HFFc6 (cell line): ENCODE results near the gene TMEM59L. TPM values are rescaled to one million over a fixed set of nuclear protein-coding genes. Genes with fewer than 3 reads are reported as not detected.

Experiments
- DNase-seq: peaks from one replicate; pipeline ENCODE4 v3.0.0-alpha.2; 2018
- H3K27ac Mint-ChIP-seq: 2 replicates; pipeline ENCODE4 v1.8.0; 2020; ENCODE audit warnings: mild to moderate bottlenecking, mixed read lengths
- H3K27me3 Mint-ChIP-seq: 2 replicates; pipeline ENCODE4 v1.8.0; 2021; ENCODE audit warnings: mild to moderate bottlenecking, moderate library complexity, mixed read lengths; ENCODE audit not compliant: insufficient read depth
- H3K36me3 Mint-ChIP-seq: 2 replicates; pipeline ENCODE4 v1.8.0; 2021; ENCODE audit warnings: low read depth, mixed read lengths
- H3K4me1 Mint-ChIP-seq: 2 replicates; pipeline ENCODE4 v1.8.0; 2020; ENCODE audit warnings: low read depth, mixed read lengths
- H3K4me3 Mint-ChIP-seq: 2 replicates; pipeline ENCODE4 v1.8.0; 2020; ENCODE audit warnings: mild to moderate bottlenecking, moderate library complexity, mixed read lengths
- H3K9me3 Mint-ChIP-seq: 2 replicates; pipeline ENCODE4 v1.8.0; 2020; ENCODE audit warnings: mild to moderate bottlenecking, mixed read lengths
- total RNA-seq, 6 experiments: library from RNA; stranded (reverse); fragmentation: NEBNext Ultra II Directional; extraction: Animal tissue kit (Norgen Biotek cat#: 25700); gene quantifications; 2 replicates in 1 of 6; 3 replicates in 5 of 6; pipeline ENCODE4 v1.2.3, GENCODE V29; 2021
- TF ChIP-seq, protein P1 (sequence below): fragments of 200-600 bp; sonication (generic); IDR thresholded peaks from 2 replicates; pipeline ENCODE4 v1.5.0; 2021; ENCODE audit warnings: antibody characterized with exemption, mild to moderate bottlenecking

TMEM59L gene
- total RNA-seq, 6 experiments from 2014 or later: 1.7 to 4.3 (median 3.2) TPM

GRCh38 chr19:18606281-18607225 is 6.1 kb upstream of the TMEM59L start, which contains the start of gene CRLF1:
CRLF1 (minus strand) TSS chr19:18606799; CDS start chr19:18606656, 143 bp downstream.
- TF ChIP-seq, protein P1, sequence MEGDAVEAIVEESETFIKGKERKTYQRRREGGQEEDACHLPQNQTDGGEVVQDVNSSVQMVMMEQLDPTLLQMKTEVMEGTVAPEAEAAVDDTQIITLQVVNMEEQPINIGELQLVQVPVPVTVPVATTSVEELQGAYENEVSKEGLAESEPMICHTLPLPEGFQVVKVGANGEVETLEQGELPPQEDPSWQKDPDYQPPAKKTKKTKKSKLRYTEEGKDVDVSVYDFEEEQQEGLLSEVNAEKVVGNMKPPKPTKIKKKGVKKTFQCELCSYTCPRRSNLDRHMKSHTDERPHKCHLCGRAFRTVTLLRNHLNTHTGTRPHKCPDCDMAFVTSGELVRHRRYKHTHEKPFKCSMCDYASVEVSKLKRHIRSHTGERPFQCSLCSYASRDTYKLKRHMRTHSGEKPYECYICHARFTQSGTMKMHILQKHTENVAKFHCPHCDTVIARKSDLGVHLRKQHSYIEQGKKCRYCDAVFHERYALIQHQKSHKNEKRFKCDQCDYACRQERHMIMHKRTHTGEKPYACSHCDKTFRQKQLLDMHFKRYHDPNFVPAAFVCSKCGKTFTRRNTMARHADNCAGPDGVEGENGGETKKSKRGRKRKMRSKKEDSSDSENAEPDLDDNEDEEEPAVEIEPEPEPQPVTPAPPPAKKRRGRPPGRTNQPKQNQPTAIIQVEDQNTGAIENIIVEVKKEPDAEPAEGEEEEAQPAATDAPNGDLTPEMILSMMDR: no peak
- H3K27ac Mint-ChIP-seq: no peak within 1 kb of the TSS
- no peaks in the 10 kb centered on the region for H3K9me3 Mint-ChIP-seq
- peaks cover 4% of the 10 kb centered on the region; the same call in 1 of the 2 replicates for H3K4me1 Mint-ChIP-seq
- H3K36me3 Mint-ChIP-seq: no peaks in the 10 kb centered on the region
- H3K4me3 Mint-ChIP-seq: no peak within 1 kb of the TSS
- DNase-seq: no peak
- H3K27me3 Mint-ChIP-seq: peaks cover 38% of the 10 kb centered on the region

DNA sequence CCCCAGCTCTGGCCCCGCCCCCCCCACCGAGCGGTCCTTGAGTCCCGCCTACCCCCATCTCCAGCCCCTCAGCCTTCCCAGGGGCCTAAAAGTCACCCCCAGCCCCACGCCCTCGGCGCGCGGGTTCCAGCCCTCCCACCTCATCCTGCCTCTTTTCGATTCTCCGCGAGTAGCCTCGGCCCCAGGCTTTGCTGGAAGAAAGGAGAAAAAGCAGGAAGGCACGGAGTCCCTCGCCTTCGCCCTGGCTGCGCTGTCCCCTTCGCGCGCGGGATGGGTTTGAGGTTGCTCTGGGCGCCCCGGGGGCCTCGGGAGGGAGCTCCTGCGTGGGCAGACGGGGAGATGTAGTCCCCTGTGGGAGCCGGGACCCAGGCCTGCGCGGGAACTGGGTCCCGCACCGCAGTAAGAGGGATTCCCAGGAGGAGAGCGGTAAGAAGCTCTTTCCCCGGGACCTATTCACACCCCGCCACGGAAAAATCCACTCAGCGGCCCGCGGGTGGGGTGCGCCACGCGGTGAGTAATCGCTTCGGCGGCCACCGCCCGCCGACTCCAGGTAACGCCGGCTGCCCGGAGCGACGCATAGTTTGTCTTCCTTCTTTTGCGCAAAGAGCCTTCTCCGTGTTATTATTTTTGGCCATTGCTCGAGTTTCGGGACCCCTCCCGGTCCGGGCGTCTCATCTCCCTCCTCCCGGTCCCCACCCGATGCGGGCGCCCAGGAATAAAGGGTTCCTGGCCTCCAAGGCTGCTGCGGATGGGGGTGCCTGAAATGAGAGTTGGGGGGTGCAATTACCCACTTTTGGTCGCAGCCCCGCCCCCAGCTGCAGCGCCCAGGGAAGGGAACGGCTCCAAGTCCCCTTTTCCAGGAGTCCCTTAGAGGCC is 5.2 kb upstream of the TMEM59L start:
- Mint-ChIP-seq H3K27ac (no peak overlapping the region), H3K9me3 (no peaks in the 10 kb centered on the region), H3K36me3 (no peaks in the 10 kb centered on the region), H3K4me1 (peaks cover 4% of the 10 kb centered on the region; the same call in 1 of the 2 replicates), H3K27me3 (peaks cover 45% of the 10 kb centered on the region), H3K4me3 (no peak overlapping the region)
- DNase-seq: no peak
- TF ChIP-seq, protein P1: no peak

DNA sequence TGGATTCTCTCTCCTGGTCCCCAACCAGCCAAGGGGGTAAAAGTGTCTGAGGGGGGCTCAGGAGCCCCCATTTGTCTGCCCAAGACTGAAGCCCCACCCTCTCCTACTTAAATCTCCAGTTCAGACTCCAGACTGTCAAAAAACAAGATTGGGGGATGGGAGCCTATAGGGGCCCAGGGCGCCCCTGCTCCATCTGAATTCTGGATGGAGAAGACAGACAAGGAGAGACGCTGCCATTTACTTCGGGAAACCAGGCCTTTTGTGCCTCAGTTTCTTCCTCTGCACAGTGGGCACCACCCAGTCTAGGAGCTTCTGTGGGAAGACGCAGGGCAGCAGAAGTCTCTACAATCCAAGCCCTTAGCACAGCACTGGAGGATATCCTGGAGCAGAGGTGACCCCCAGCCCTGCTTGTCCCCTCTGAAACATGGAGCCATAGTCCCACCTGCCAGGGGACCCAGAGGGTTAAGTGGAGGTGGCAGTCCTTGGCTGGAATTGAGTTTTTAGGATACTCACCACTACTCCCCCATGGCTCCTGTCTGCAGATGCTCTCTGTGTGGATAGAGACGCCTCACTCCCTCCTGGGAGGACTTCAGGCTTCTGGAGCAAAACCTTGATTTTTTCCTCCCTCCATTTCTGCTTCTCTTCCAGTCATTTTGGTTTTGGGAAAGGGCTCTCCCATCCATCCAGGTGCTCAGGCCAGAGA is 4.4 kb upstream of the TMEM59L start:
- no peak for DNase-seq
- Mint-ChIP-seq H3K27ac (no peak overlapping the region), H3K4me1 (peaks cover 4% of the 10 kb centered on the region; the same call in 1 of the 2 replicates), H3K4me3 (no peak overlapping the region), H3K36me3 (no peaks in the 10 kb centered on the region), H3K27me3 (peaks cover 45% of the 10 kb centered on the region), H3K9me3 (no peaks in the 10 kb centered on the region)
- TF ChIP-seq, protein P1: no peak

GRCh38 chr19:18608805-18609716 is 3.6 kb upstream of the TMEM59L start:
- H3K4me3 Mint-ChIP-seq: no peak overlapping the region
- peaks cover 4% of the 10 kb centered on the region; the same call in 1 of the 2 replicates for H3K4me1 Mint-ChIP-seq
- peaks cover 51% of the 10 kb centered on the region for H3K27me3 Mint-ChIP-seq
- TF ChIP-seq, protein P1: no peak
- H3K9me3 Mint-ChIP-seq: no peaks in the 10 kb centered on the region
- no peak overlapping the region for H3K27ac Mint-ChIP-seq
- H3K36me3 Mint-ChIP-seq: no peaks in the 10 kb centered on the region
- no peak for DNase-seq
